HG02642 (cell line): Measurements from ENCODE around the gene ZNF532.
"Not testable (repeated sequence)": the region's sequence is repeated elsewhere in the genome, so short reads cannot be mapped to it uniquely, and the experiment has no call there.

Experiments
- ATAC-seq: cut with Tn5 transposase; IDR thresholded peaks from one replicate; pipeline ENCODE4 v1.9.1; 2021; ENCODE audit warnings: mild to moderate bottlenecking; ENCODE audit not compliant: unreplicated experiment, poor library complexity

ZNF532 gene

DNA sequence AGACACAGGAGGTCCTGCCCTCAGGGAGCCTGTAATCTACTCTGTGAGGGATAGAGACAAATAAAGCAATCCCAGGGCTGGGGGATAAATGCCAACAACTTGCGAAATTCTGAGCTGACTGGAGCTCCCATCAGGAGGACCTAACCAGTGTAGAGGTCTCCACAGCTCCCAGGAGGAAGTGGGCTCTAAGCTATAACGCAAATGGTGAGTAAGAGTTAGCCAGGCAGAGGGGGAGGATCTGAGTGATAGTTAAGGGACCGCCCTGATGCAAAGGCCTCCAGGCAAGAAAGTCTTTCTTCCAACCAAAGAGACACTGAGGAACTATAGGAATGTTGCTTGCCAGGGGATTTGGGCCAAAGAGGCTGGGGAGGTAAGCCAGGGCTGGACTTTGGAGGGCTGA, 16.0 kb upstream of the ZNF532 start:
- no peak for ATAC-seq

DNA sequence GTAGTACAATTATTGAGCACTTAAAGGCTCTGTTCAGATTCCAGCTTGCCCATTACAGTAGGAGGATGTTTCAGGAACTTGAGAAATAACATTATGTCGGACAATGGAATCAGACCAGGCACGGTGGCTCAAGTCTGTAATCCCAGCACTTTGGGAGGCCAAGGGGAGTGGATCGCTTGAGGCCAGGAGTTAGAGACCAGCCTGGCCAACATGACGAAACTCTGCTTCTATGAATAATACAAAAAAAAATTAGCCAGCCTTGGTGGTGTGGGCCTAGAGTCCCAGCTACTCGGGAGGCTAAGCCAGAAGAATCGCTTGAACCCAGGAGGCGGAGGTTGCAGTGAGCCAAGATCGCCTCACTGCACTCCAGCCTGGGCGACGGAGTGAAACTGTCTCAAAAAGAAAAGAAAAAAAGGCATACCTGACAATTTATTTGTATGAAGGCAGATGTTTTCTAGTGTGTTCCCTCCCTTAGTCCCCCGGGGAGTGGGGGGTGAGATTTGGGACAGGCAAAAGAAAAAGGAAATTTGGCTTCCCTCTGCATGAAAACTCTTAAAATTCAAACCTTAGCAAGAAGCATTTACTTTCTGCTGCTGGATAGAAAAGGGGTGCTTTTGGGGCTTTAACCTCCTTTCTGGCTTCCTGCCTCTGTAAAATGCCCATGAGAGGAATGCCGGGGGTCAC, 13.7 kb upstream of the ZNF532 start:
- ATAC-seq: no peak

DNA sequence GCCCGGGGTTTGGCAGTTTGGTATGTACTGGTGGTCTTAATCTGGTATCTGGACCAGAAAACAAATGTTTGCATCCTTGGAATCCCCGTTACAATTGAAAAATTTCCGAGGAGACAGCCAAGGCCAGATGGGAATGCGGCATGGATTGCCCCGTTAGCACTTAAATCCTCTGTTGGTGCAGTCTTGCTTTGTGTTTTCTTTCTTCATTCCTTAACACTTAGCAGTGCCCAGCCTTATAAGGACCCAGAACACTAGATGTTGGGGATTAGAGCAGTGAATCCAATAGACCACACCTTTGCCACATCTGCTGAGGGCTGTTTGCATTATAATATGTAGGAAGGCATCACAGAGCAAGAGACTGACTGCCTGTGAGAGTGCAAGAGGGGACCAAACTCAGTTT, 12.8 kb upstream of the ZNF532 start:
- ATAC-seq: no peak

DNA sequence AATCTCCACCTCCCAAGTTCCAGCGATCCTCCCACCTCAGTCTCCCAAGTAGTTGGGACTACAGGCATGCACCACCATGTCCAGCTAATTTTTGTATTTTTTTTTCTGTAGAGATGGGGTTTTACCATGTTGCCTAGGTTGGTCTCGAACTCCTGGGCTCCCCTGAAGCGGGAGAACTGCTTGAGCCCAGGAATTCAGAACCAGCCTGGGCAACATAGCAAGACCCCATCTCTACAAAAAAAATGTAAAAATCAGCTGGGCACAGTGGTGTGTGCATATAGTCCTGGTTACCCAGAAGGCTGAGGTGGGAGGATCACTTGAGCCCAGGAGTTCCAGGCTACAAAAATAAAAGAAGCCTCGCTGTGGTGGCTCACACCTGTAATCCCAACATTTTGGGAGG, 12.0 kb upstream of the ZNF532 start:
- no peak for ATAC-seq

DNA sequence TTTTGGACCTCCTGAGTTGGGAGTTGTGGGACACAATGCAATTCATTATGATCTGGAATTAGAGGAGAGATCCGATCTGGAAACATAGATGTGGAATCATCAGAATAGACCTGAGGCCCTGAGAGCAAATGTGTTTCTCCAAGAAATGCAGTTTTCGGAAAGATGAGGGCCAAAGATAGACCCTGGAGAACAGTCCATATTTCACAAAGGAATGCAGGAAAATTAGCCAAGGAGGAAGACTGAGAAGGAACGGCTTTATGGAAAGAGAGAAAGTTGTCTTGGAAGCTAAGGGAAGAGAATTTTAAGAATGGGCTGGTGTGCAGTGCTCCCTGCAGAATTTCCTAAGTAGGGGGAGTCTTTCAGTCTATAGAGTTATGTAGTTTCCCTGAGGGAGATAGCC, 11.1 kb upstream of the ZNF532 start:
- no peak for ATAC-seq

DNA sequence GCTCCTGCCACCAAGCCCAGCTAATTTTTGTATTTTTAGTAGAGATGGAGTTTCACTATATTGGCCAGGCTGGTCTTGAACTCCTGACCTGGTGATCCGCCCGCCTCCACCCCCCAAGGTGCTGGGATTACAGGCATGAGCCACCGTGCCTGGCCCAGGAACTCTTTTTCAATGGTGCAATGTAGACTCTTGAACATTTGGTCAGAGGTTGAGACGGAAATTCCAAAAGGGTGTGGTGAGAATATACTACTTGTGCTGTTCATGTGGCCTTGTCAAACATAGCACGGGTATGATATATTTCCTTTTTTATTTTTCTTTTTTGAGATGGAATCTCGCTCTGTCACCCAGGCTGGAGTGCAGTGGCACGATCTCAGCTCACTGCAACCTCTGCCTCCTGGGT, 9.2 kb upstream of the ZNF532 start:
- ATAC-seq: not testable (repeated sequence)

DNA sequence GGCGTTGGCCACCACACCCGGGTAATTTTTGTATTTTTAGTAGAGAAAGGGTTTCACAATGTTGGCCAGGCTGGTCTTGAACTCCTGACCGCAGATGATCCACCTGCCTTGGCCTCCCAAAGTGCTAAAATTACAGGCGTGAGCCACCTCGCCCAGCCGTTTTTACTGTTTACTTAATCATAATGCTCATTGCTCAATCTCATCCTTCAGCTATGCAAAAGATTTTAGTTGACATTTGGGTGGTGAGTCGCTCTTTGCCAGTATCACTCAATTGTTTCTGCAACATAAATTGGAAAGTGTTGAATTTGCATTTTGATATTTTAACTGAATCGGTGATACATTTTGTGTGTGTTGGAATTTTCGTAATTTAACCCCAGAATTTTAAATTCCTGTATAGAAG, 7.8 kb upstream of the ZNF532 start:
- no peak for ATAC-seq

DNA sequence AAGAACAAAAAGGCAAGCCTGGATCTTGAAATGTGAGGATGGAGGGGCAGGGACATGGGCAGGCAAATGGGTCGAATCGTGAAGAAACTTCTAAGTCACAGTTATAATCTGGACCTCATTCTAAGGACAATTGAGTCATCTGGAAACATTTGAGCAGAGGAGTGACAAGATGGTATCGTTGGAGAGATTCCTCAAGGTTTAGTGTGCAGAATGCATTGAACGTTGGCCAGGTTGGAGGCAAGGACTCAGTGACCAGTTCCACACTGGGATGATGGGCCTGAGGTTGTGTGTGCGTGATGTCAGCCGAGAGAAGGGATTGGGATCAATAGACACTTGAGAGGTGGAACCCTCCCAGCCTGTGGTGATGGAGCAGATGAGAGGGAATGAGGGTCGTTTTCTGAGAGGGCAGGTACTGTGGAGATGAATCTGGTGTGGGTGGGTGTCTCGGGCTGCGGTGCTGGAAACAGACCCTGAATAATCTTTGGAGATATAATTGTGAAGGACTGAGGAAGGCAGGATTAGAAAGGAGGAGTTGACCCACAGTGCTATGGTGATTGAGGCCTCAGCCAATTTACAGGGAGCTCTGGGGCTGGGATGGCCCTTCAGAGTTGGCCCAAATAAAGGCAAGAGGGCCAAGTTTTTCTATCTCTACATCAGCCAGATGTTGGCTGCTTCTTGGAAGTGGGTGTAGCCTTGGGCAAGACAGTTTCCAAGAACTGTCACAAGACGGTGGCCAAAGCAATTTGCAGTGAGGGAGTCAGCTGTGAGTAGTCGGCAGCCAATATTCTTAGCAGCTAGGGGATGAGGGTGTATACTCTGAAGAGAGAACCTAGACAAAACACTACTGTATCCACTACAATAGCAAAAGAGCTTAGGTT, 5.8 kb upstream of the ZNF532 start:
- no peak for ATAC-seq

DNA sequence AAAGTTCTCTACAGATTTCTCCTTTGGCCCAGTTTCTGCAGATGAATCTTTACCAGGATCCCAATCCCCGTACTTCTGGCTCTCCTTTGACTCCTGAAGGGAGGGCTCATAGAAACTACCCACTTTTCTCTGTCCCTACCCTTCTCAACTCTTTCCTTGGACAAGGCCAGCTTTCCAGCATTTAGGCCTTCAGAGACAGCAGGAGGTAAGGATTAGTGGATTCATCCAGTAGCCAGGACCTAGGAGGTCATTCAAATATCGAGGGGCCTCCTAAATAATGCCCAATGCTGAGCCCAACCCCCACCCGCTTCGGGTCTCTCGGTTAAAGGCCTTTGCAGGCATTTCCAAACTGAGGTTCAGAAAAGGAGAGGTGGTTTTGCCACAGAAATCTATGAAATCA, 4.8 kb upstream of the ZNF532 start:
- ATAC-seq: no peak

DNA sequence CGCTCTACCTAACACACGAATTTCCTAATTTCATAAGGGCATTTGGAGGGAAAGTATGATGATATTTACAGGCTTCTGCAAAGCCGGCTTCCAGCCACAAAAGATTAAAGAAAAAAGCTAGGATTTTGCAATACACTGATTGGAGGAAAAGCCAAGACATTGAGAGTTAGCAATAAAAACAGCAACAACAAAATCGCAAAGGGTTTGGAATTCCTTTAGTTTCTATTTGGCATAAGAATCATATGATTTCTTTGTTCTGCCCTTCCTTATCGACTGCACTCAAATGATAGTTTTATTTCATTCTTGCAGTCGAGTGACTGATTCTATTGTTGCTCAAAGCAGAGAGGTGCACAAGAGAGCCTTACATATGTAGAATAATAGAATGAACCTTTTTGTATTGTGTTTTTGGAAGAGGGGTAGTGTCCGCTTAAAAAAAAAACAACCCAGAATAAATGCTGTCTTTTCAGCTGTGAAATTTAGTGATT, 3.9 kb upstream of the ZNF532 start:
- no peak for ATAC-seq

DNA sequence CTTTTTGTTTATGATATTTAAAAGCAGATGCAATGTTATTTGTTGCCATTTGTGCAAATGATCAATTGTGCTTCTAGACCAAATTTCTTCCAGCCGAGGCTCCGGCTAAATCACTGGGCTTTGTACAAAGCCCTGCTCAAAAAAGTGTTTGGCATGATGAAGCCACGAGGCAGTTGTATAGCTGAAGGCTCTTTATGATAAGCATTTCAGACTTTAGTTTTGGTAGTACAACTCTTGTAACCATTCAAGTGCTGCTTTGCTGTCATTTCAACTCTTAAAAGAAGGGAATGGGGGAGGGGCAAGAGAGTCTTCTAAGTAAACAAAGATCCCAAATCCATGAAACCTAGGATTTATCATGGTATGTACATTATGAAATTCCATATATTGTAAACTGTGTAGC, 3.3 kb upstream of the ZNF532 start:
- ATAC-seq: no peak

DNA sequence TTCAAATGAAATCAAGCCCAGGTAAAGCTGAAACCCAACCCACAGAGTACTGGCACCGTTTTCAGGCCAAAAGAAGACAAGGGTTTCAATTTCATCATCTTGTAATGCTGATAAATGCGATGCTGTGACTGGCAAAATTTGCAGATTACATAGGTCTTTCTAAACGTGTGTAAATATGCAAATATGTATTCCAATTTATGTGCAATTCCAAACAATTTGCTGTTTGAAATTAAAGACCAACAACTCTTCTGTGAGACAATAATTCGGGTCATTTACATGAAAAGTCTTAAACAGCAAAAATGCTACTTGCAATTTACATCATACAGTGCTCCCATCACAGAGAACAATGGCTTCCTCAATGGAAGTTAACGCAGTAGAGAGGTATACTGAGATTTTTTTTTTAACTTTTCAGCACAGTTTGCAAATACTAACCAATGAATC, 2.8 kb upstream of the ZNF532 start:
- no peak for ATAC-seq

DNA sequence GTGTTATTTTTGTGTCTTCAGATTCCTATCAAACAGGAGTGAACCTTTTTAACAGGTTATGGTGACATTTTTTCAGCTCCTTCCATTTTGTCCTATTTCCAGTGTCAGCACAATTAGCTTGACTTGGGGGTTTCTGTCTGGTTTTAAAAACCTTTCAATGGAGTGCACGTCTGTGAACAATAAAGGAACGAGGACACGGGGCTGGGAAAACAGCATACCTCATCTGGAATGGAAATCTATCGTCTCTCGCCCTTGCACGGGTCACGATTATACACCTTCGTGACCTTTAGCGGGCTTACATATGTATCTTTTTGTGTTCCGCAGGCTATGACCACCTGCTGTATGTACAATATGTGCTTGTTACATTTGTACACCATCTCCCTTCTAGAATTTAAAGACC, 2.3 kb upstream of the ZNF532 start:
- no peak for ATAC-seq

DNA sequence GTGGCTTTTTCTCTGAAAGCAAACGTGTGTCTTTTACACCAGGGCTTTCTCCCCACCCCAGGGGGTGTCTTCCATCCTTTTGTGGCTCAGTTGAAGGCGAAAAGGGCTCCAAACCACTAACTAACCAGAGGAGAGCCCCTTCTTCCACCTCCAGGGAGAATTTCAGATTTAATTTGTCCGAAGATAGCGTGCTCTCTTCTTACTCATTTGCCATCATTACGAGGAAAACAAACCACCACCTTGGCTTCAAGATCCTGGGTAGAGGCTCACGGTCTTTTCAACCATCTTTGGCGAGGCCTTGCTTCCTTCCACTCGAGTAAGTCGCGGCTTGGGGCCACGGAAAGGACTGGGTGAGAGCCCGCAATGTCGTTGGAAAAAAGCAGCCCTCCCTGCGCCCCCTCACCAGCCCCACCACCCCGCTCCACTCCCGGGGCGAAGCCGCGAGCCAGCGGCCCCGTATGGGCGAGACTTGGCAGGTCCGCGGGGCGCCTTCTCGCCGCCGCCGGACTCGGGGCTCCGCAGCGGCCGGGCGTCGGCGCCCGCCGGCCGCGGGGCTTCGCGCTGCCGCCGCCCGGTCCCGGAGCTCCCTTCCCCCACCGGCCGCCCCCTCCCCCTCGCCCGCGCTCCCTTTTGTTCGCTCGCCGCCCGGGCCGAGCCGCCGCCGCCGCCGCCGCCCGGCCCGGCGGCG, 1.7 kb upstream of the ZNF532 start:
- no peak for ATAC-seq

DNA sequence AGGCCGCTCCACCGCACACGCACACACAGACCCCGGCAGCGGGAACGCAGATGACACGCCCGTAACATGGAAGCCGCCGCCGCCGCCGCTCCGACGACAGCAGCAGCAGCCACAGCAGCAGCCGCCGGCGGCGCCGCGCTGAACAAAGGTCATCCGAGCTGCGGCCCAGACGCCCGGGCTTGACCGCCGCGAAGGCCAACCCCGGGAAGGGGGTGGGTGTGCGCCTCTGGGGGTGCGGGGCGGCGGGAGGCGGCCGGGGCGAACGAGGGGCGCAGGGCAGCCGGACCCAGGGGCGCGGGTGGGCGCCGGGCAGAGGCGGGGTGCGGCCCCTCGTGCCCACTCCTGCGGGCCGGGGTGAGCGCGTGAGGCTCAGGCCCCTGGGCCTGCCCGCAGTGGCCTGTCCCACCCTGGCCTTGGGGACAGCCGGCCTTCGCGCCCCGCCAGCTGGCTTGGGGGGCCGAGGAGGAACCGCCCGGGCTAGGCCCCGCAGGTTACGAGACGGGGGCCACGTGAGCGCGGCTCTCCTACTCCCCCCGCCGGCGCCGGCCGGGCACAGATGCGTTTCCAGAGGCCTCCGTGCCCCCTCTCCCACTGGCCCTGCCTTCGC, 1.0 kb upstream of the ZNF532 start:
- ATAC-seq: no peak

DNA sequence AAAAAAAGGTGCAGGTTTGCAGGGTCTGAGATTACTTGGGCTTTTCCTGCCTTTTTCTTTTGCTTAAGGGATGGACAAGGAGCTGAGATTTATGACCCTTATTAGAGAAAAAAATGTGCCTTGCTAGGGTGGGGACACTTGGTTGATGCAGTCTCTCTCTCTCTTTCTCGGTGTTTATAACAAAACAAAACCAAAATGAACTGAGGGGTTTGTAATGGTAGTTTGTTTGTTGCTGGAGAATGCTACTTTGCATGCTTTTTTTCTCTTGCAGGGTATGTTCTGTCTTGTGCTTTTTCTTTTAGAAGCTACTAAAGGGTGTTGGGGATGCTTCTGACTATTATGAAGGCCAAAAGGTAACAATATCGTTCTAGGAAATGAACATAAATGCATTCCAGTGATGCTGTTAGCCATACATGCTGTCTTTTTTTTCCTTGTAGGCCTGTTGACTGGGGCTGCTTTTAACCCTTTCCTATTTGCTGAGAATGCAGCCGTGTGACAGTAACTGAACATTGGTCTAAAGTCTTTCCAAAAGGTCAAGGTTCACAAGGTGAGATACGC, 435 bp downstream of the ZNF532 start:
- ATAC-seq: no peak

DNA sequence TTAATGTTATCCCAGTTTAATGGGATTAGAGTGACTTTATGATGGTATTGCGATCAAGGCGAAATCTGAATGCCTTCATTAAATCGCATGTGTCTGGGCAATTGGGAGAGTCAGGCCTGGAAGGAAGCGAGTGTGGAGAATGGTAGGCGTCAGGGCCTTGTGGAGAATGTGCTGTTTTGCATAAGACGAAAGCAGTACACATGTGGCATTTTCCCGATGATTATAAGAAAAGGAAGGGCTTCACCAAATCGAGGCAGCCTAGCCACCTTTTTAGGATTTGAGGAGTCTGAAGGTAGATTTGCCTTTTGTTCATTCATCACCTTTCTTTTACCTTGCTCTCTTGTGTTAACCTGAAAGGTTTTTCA, 1.0 kb downstream of the ZNF532 start:
- no peak for ATAC-seq

DNA sequence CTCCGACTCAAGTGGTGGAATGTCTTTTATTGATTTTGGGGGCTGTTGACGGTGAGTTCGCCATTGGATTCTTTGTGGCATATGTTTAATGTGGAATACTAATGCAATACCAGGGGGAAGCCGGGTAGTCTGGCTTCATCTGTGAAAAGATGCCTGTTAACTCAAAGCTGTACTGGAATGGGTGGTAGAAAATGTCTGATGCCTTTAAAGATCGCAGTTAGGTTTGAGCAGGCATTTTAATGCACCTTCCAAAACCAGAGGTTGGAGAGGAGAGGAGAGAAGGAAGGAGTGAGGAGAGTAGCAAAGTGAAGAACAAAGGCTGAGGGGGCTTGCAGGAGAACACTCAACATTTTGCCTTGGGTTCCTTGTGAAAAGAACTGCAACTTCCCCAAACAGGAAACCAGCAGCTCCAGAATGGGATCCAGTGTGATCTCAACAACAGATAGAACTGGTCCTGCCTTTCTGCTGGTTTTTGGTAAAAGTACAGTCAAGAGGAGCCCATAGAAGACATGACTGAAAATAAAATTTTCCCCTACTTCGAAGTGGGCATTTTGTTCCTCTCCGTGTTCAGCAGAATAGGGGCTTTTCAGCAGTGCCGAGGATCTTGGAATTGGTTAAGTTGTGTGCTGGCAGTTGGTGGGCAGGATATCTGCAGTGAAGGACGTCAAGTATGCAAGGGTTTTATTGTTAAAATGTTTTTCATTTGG, 1.5 kb downstream of the ZNF532 start:
- no peak for ATAC-seq

DNA sequence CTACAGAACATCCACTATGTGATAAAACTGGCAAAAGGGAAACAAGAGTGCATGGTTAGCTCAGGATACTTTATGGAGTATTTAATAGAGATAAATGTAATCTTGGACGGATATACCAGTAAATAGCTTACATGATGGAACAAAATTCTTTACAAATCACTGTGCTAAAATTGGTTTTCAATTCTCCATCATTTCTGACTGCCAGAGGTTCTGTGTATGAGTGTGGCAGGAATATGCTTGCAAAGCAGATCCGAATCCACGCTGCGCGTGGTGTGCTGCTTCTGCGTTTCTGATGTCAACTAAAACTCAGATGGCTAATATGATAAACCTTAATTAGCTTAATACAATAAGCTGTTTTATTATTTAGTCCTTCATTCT, 2.1 kb downstream of the ZNF532 start:
- no peak for ATAC-seq
